Activated CD4-positive, alpha-beta T cell treated with anti-CD3 and anti-CD28 coated beads, Interleukin-10, Interleukin-2, amounts not matched to agents 100 ng/mL and 50 ng/mL, durations not matched to agents 16 hours and 8 hours (primary cell): Measurements from ENCODE around the gene CHSY3.
"Not testable (repeated sequence)": the region's sequence is repeated elsewhere in the genome, so short reads cannot be mapped to it uniquely, and the experiment has no call there.

Experiments used
- DNase-seq: peaks from one replicate; pipeline ENCODE4 v3.0.0-alpha.2; 2020

CHSY3 gene

GRCh38 chr5:130171699-130172098 lies 267.4 kb downstream of the CHSY3 start:
- no peak for DNase-seq

- no peak for DNase-seq
Measured at GRCh38 chr5:130183115-130183514, 278.9 kb downstream of the CHSY3 start.

GRCh38 chr5:130189961-130190360 lies 285.7 kb downstream of the CHSY3 start:
- no peak for DNase-seq

GRCh38 chr5:130198927-130199326 lies 294.7 kb downstream of the CHSY3 start:
- DNase-seq, result no peak

- DNase-seq, result no peak
Measured at GRCh38 chr5:130206686-130207085, 302.4 kb downstream of the CHSY3 start.

- DNase-seq, result no peak
Measured at GRCh38 chr5:130213607-130214006, 309.3 kb downstream of the CHSY3 start.

GRCh38 chr5:130216286-130216685 lies 312.0 kb downstream of the CHSY3 start:
- no peak for DNase-seq

GRCh38 chr5:130222573-130222972 lies 318.3 kb downstream of the CHSY3 start:
- no peak for DNase-seq

- not testable (repeated sequence) for DNase-seq
Measured at GRCh38 chr5:130226556-130226955, 322.3 kb downstream of the CHSY3 start.

GRCh38 chr5:130227699-130228098 lies 323.4 kb downstream of the CHSY3 start:
- DNase-seq, result no peak

- no peak for DNase-seq
Measured at GRCh38 chr5:130231786-130232185, 327.5 kb downstream of the CHSY3 start.

GRCh38 chr5:130234816-130235215 lies 330.6 kb downstream of the CHSY3 start:
- DNase-seq, result no peak
